Measurements from ENCODE around the gene COA5. TPM values are rescaled to one million over a fixed set of nuclear protein-coding genes. Genes with fewer than 3 reads are reported as not detected.
A peak's percentile ranks its signal among the peaks of the same experiment; 100 is the strongest.

Gene COA5
- total RNA-seq, 2 experiments from 2014 or later = 26.3 TPM

DNA sequence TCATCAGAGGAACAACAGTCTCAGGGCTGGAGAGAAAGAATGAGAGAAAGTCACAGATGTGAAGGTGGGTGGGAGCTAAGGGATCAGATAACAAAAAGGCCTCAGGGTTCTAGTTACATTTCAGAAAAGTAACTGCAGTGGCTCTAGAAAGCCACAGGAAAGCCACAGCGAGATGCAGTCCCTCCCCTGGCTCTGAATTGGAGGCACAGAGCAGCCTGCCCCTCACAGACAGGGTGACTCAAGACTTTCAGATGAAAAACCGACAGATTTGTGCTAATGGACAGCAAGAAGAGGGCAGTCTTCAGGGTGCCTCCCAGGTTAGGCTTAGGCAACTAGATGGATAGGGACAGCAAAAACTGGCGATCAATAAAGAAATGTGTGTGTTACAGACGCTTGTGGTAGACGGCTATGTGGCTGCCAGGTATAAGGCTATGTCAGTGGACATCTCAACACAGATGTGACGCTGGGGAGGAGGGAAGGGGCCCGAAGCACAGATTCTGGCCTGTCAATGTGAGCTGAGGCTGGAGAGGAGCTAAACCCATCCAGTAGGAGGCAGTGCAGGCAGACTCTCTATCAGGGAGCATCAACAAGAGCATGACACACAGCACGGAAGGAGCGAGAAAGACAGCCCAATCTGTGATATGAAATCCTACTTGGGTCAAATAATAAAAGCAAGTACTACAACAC lies 26.2 kb upstream of the COA5 start:
- Mint-ChIP-seq H3K27ac (peak overlapping the region; percentile 86), H3K36me3 (ENCODE audit: low read depth) (peaks cover 59% of the 10 kb centered on the region), H3K4me3 (peak overlapping the region; percentile 19), H3K9me3 (no peaks in the 10 kb centered on the region), H3K4me1 (peaks cover 38% of the 10 kb centered on the region), H3K27me3 (no peaks in the 10 kb centered on the region)
- ChIA-PET CTCF (interaction anchor here (1.0 to 2.2 kb wide), 9 partner anchors 9 to 450 kb away, joined by 3 to 9 read pairs (median 3); no protein-coding TSS in a partner anchor), POLR2A (interaction anchor here (0.5 to 3.7 kb wide), 8 partner anchors 22 to 203 kb away, joined by 3 to 17 read pairs (median 4); partner anchors contain the start of genes COA5 and UNC50)
- DNase-seq = peak; percentile 58

DNA sequence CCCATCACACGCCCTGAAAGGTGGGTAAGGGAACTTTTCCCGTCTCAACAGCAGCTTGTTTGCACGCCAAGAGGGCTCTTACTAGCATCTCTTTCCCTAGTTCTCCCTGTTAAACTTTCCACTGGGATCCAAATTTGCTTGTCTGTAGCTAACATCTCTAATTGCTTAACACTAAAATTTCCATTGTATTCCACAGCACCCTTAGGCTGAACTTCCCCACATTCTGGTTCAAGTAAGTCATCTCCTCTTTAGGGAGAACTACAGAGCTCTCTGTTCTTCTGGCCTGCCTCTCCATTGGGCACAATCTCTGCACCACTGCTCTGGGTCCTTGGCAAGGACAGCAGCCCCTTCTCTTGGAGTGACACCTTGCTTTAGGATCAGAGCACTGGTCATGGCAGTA lies 24.0 kb upstream of the COA5 start:
- no peak overlapping the region for H3K27ac Mint-ChIP-seq
- ChIA-PET CTCF (interaction anchor here (1.1 kb wide), 1 partner anchor 14 kb away, joined by 3 read pairs; no protein-coding TSS in a partner anchor), POLR2A (interaction anchor here (2.2 kb wide), 1 partner anchor 24 kb away, joined by 10 read pairs; the partner anchor contains the start of genes COA5 and UNC50)
- no peak overlapping the region for H3K4me3 Mint-ChIP-seq
- H3K27me3 Mint-ChIP-seq = no peaks in the 10 kb centered on the region
- H3K4me1 Mint-ChIP-seq = peaks cover 25% of the 10 kb centered on the region
- no peaks in the 10 kb centered on the region for H3K9me3 Mint-ChIP-seq
- DNase-seq = no peak
- H3K36me3 Mint-ChIP-seq (ENCODE audit: low read depth) = peaks cover 58% of the 10 kb centered on the region

DNA sequence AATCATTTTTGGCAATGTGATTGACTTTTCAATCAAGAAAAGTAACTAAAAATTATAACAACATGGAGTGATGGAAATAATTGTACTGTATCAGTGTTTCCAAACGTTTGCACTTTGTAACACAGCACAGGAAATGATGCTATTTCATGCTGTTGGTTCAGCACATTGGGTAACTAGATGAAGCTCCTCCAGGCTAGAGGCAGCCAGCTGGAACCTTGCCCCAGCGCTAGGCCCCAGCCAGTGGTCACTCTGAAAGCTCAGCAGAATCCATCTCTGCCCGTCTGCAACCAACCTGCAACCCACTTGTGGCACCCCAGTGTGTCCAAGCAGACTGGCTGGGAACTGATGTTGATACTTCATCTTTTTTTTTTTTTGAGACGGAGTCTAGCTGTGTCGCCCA lies 15.3 kb upstream of the COA5 start:
- H3K27ac Mint-ChIP-seq = no peak overlapping the region
- ChIA-PET POLR2A (no interaction called here), CTCF (interaction anchor here (0.9 kb wide), 1 partner anchor 26 kb away, joined by 3 read pairs; no protein-coding TSS in a partner anchor)
- DNase-seq = no peak
- peaks cover 42% of the 10 kb centered on the region for H3K36me3 Mint-ChIP-seq (ENCODE audit: low read depth)
- no peak overlapping the region for H3K4me3 Mint-ChIP-seq
- H3K4me1 Mint-ChIP-seq = peaks cover 24% of the 10 kb centered on the region
- H3K9me3 Mint-ChIP-seq = no peaks in the 10 kb centered on the region
- H3K27me3 Mint-ChIP-seq = no peaks in the 10 kb centered on the region

DNA sequence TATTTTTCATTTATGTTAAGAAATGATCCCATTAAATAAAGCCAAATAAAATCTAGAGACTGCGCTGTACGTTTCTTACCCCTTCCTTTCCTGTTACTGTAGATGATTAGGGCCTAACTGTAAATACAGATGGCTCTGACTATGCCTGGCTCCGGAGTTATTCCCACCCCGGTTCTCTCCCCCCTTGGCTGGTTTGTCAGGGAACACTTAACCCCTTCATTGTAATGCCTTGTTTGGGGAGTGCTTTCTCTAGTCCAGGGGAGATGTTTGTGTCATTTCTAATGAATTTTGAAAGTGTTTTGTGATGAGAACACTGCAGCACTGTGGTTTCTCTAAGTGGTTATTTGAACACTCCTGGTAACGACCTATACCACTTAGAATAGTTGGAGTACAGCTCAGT lies 8.8 kb upstream of the COA5 start:
- Mint-ChIP-seq H3K4me1 (peaks cover 25% of the 10 kb centered on the region), H3K27me3 (no peaks in the 10 kb centered on the region), H3K4me3 (no peak overlapping the region), H3K36me3 (ENCODE audit: low read depth) (peaks cover 62% of the 10 kb centered on the region), H3K9me3 (no peaks in the 10 kb centered on the region), H3K27ac (no peak overlapping the region)
- POLR2A ChIA-PET = interaction anchor here (1.8 kb wide), 1 partner anchor 9 kb away, joined by 11 read pairs; the partner anchor contains the start of genes COA5 and UNC50
- DNase-seq = no peak
- CTCF ChIA-PET = no interaction called here

DNA sequence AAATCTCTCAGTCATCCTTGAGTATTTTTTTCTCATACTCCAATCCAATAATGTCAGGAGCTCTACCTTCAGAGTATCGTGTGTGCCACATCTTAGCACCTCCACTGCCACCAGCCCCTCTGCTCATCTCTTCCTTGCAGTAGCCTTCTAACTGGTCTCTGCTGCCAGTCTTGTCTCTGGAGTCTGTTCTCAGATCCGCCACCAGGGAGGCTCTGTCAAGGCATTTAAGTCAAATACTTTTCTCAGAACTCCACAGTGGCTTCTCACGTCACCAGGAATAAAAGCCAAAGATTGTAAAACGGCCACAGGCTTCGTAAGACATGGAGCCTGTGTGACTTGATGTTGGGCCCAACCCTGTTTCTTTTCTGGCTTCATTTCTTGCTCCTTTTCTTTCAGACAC lies 7.2 kb upstream of the COA5 start:
- no peak overlapping the region for H3K4me3 Mint-ChIP-seq
- no peaks in the 10 kb centered on the region for H3K9me3 Mint-ChIP-seq
- CTCF ChIA-PET = no interaction called here
- H3K27me3 Mint-ChIP-seq = no peaks in the 10 kb centered on the region
- H3K27ac Mint-ChIP-seq = no peak overlapping the region
- peaks cover 67% of the 10 kb centered on the region for H3K36me3 Mint-ChIP-seq (ENCODE audit: low read depth)
- H3K4me1 Mint-ChIP-seq = peaks cover 30% of the 10 kb centered on the region
- DNase-seq = no peak
- POLR2A ChIA-PET = no interaction called here

DNA sequence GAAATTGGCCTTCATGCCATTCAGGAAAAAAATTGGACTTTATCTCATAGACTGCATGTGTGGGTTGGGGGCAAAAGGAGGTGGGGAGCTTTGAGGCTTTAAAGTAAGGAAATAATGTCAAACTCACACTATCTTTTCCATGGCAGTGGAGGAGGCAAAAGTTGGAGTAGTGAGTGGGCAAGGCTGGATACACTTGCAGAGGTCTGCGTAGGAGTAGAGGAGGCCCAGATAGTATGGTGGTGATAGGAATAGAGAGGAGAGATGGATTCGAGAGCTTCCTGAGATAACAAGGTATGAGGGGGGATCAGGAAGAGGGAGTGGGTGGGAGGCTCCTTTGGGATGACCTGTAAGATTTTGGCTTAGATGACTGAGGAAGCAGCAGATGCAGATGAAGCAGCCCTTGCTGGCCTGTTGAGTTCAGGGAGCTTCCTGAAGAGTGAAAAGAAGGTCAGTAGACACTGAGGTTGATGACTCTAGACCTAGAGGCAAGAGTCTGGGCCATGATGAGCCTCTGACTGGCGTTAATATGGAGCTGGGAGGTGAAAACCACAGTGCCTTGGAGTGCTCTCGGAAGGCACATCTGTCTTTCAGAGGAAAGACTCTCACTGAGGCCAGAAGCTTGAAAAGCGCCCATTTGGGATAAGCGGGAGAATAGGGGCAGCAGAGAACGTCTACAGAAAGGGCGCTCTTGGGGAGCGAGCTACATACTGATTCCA lies 5.9 kb upstream of the COA5 start:
- Mint-ChIP-seq H3K27ac (no peak overlapping the region), H3K4me3 (no peak overlapping the region), H3K4me1 (peaks cover 36% of the 10 kb centered on the region), H3K27me3 (no peaks in the 10 kb centered on the region), H3K36me3 (ENCODE audit: low read depth) (peaks cover 67% of the 10 kb centered on the region), H3K9me3 (no peaks in the 10 kb centered on the region)
- ChIA-PET CTCF (no interaction called here), POLR2A (interaction anchor here (0.6 to 1.8 kb wide), 4 partner anchors 10 to 50 kb away, joined by 3 to 4 read pairs (median 3); no protein-coding TSS in a partner anchor)
- DNase-seq = no peak

DNA sequence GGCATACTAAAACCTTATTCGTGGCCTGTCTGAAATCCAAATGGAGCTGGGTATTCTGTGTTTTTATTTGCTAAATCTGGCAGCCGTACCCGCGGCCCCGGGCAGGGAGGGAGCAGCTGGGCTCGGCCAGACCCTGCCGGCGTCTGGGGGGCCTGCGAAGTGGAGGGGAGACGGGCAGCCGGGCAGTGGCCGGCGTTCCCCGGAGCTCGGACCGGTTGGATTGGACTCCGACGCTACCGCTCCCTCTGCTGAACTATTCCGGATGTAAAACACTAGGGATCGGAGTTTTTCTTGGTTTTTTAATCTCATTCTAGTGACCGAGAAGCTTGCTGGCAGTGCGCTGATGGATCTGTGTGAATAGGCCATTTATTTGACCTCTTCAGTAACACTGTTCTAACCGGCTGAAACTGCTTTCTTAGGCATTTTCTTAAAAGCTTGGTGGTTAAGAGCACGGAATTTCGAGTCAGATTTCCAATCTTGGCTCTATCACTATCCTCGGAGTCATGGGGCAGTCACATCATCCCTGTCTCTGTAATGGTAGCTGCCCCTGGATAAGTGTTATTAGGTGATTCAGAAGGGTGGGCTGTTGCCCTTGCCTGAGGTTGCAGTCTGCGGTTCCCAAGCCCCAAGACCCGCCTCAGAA lies 771 bp upstream of the COA5 start:
- Mint-ChIP-seq H3K4me3 (peak overlapping the region; percentile 87), H3K36me3 (ENCODE audit: low read depth) (peaks cover 34% of the 10 kb centered on the region), H3K4me1 (peaks cover 66% of the 10 kb centered on the region), H3K27ac (peak overlapping the region; percentile 68), H3K9me3 (no peaks in the 10 kb centered on the region), H3K27me3 (no peaks in the 10 kb centered on the region)
- POLR2A ChIA-PET = interaction anchor here (0.5 to 2.0 kb wide), 16 partner anchors 9 to 547 kb away, joined by 3 to 17 read pairs (median 4); partner anchors contain the start of gene C2orf15
- CTCF ChIA-PET = interaction anchor here (0.6 to 1.5 kb wide), 10 partner anchors 9 to 228 kb away, joined by 3 to 5 read pairs (median 3); no protein-coding TSS in a partner anchor
- no peak for DNase-seq

DNA sequence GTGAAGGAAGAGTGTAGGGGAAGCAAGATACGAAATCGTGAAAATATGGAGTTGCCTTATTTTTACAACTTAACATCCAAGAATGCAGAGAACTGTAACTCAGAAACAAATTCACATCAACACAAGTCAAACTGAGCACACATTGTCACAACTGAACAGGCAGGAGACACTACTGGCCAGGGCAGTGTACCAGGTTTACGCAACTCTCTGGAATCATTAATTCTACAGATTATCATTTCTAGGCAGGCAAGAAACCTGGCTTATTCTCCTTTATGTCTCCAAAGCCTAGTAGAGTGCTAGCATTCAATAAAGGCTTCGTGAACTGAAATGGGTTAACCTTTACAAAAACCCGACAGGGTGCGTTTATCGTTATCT lies 584 bp downstream of the COA5 start:
- H3K27me3 Mint-ChIP-seq = no peaks in the 10 kb centered on the region
- H3K27ac Mint-ChIP-seq = peak overlapping the region; percentile 68
- peak overlapping the region; percentile 87 for H3K4me3 Mint-ChIP-seq
- peaks cover 60% of the 10 kb centered on the region for H3K4me1 Mint-ChIP-seq
- no peaks in the 10 kb centered on the region for H3K9me3 Mint-ChIP-seq
- POLR2A ChIA-PET = interaction anchor here (1.0 to 2.0 kb wide), 6 partner anchors 10 to 164 kb away, joined by 3 to 11 read pairs (median 4); no protein-coding TSS in a partner anchor
- DNase-seq = no peak
- H3K36me3 Mint-ChIP-seq (ENCODE audit: low read depth) = peaks cover 25% of the 10 kb centered on the region
- CTCF ChIA-PET = interaction anchor here (0.6 to 1.5 kb wide), 2 partner anchors 20 to 161 kb away, joined by 3 read pairs; no protein-coding TSS in a partner anchor

DNA sequence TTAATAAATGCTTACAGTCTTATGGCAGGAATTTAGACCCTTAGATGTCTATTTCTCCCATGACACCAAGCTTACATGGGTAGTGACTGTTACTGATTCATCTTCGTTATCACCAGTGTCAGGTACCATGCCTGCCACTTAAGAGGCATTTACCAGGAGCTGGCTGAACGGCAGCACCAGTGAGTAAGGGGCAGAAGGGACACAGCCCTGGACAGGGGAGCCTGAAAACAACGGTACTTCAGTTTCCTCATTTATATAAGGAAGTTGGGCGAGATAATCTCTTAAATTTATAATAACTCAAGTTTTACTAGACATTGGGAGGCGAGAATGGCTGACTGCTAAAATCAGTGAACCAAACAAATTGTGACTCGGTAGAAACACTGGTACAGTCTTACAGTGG lies 1.2 kb downstream of the COA5 start:
- Mint-ChIP-seq H3K9me3 (no peaks in the 10 kb centered on the region), H3K27ac (peak overlapping the region; percentile 68), H3K27me3 (no peaks in the 10 kb centered on the region), H3K4me3 (peak overlapping the region; percentile 87), H3K36me3 (ENCODE audit: low read depth) (peaks cover 24% of the 10 kb centered on the region), H3K4me1 (peaks cover 60% of the 10 kb centered on the region)
- no peak for DNase-seq
- ChIA-PET POLR2A (interaction anchor here (1.0 to 2.0 kb wide), 5 partner anchors 11 to 165 kb away, joined by 3 to 11 read pairs (median 4); no protein-coding TSS in a partner anchor), CTCF (interaction anchor here (0.6 kb wide), 1 partner anchor 19 kb away, joined by 3 read pairs; no protein-coding TSS in a partner anchor)

DNA sequence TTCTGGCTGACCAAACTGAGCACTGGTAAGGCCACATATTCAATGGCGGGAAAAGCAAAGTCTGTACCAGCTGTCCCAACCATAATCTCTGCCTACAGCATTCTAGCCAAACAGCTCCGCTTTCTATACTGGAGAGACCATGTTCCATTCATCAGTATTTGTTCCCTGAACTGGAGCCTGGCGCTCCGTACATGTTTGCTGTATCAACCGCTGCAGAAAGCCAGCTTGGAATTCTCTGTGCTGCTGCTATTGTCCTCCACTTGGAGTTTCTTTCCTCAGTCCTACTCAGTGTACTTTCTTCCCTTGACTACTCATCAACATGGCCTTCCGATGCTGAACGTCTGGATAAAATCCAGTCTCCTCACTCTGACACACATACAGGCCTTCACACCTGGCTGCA lies 1.9 kb downstream of the COA5 start:
- CTCF ChIA-PET = no interaction called here
- no peak overlapping the region for H3K27ac Mint-ChIP-seq
- H3K4me3 Mint-ChIP-seq = peak overlapping the region; percentile 17
- no peak for DNase-seq
- no peaks in the 10 kb centered on the region for H3K27me3 Mint-ChIP-seq
- POLR2A ChIA-PET = interaction anchor here (1.0 kb wide), 1 partner anchor 10 kb away, joined by 3 read pairs; no protein-coding TSS in a partner anchor
- peaks cover 22% of the 10 kb centered on the region for H3K36me3 Mint-ChIP-seq (ENCODE audit: low read depth)
- peaks cover 56% of the 10 kb centered on the region for H3K4me1 Mint-ChIP-seq
- H3K9me3 Mint-ChIP-seq = no peaks in the 10 kb centered on the region

DNA sequence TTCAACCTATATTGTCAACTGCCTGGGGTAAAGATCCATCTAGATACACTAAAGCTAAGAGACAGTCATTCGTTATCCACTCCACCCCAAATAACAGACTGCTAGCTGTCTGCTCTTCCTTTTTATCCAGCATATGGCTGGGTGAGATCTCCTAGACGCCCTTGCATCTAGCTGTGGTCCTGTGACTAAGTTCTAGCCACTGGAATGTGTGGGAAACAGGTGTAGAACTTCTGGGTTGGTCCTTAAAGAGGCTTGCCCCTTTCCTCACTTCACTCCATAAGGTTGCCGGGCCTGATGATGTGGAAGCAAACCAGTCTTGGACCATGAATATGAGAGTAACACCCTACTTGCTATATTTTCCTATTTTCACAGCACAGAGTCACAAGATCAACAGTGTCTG lies 3.2 kb downstream of the COA5 start:
- CTCF ChIA-PET = no interaction called here

DNA sequence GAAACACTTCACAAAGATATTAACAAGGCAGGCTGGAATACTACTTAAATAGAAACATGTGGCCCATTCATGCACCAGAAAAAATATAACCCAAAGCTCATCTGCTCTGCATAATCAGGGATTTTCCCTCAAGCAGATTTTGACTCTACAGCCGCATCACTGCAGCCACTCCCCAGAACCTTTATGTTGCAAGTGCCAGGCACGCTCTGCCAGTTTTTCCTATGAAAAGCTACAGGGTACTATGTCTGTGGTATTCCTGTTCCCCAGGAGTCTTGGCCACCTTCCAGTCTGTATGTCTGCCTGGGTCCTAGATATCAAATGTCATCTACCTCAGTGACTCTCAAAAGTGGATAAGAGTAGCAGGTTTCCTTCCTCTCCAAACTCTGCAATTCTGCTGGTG lies 3.8 kb downstream of the COA5 start:
- peaks cover 20% of the 10 kb centered on the region for H3K36me3 Mint-ChIP-seq (ENCODE audit: low read depth)
- CTCF ChIA-PET = no interaction called here
- DNase-seq = no peak
- POLR2A ChIA-PET = interaction anchor here (0.7 to 2.0 kb wide), 3 partner anchors 10 to 26 kb away, joined by 3 to 5 read pairs (median 4); no protein-coding TSS in a partner anchor
- peaks cover 37% of the 10 kb centered on the region for H3K4me1 Mint-ChIP-seq
- no peak overlapping the region for H3K4me3 Mint-ChIP-seq
- H3K27ac Mint-ChIP-seq = no peak overlapping the region
- H3K9me3 Mint-ChIP-seq = no peaks in the 10 kb centered on the region
- no peaks in the 10 kb centered on the region for H3K27me3 Mint-ChIP-seq

More for the DNA sequence above, 3.2 kb downstream of the COA5 start:
- Mint-ChIP-seq H3K27ac (no peak overlapping the region), H3K4me3 (no peak overlapping the region), H3K9me3 (no peaks in the 10 kb centered on the region), H3K4me1 (peaks cover 42% of the 10 kb centered on the region), H3K27me3 (no peaks in the 10 kb centered on the region), H3K36me3 (ENCODE audit: low read depth) (peaks cover 18% of the 10 kb centered on the region)
- DNase-seq = no peak
- POLR2A ChIA-PET = interaction anchor here (0.7 to 1.0 kb wide), 3 partner anchors 9 to 25 kb away, joined by 3 to 4 read pairs (median 3); no protein-coding TSS in a partner anchor
